HG03039 (cell line): ENCODE measurements around the gene ASGR1.

Experiments used
- ATAC-seq: cut with Tn5 transposase; IDR thresholded peaks from one replicate; pipeline ENCODE4 v1.9.1; 2021; ENCODE audit warnings: mild to moderate bottlenecking, moderate library complexity; ENCODE audit not compliant: unreplicated experiment

The ASGR1 gene

DNA sequence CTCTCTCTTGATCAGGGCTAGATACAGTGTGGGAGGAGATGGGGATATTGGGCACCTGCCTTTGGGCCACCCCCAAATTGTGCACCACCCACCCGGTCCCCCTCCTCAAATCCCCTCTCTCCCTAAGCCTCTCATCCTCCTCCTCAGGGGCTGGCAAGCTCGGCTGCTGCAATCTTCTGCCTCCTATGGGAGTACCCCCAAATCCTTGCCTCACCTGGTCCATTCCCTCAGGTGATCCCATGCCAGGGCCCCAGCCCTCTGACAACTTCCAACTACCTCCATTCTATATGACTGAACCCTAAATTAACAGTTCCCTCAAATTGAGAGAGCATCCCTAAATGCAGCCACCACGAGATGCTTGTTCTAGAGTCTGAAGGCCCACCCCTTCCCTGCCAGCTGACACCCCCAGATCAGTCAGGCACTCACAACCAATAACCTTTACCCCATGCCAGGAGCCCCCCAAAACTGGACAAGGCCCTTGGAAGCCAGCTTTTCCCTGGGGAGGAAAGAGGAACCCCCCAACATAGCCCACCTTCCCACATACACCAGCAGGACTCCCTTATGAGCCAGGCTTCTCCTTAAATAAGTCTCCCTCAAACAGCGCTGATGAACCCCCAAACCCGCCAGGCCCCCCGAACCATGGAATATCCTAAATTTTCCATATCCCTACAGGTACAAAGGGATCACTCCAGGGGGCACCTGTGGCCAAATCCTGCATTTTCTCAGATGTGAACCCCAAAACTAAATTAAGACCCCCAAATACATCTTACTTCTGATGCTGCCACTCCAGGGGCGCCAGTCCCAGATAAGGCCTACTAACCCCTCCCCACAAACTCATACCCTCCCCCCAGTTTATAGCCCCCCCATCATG is 37.3 kb upstream of the ASGR1 start:
- ATAC-seq: no peak

- ATAC-seq: no peak
Measured at GRCh38 chr17:7215652-7216180, 36.5 kb upstream of the ASGR1 start.

DNA sequence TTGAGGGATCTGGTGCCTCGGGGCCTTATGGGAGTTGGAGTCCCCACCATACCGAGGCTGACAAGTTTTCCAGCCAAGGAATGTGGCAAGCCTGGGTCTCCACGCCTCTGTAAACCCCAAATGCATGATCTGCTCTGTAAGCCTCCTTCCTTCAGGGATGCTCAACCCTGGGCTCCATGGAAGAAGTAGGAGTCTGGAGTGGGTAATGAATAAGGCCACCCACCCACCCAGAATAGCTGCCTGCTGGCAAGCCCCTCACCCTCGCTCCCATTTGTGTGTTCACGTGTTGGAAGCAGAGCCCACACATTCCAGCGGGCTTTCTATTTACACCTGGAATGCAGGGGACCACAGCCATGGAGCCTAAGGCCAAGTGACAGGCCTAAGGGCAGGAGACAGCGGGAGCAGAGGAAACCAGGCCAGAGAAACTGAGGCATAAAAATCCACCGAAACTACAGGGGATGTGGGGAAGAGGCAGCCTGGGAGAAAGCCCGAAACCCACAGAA is 36.0 kb upstream of the ASGR1 start:
- no peak for ATAC-seq

DNA sequence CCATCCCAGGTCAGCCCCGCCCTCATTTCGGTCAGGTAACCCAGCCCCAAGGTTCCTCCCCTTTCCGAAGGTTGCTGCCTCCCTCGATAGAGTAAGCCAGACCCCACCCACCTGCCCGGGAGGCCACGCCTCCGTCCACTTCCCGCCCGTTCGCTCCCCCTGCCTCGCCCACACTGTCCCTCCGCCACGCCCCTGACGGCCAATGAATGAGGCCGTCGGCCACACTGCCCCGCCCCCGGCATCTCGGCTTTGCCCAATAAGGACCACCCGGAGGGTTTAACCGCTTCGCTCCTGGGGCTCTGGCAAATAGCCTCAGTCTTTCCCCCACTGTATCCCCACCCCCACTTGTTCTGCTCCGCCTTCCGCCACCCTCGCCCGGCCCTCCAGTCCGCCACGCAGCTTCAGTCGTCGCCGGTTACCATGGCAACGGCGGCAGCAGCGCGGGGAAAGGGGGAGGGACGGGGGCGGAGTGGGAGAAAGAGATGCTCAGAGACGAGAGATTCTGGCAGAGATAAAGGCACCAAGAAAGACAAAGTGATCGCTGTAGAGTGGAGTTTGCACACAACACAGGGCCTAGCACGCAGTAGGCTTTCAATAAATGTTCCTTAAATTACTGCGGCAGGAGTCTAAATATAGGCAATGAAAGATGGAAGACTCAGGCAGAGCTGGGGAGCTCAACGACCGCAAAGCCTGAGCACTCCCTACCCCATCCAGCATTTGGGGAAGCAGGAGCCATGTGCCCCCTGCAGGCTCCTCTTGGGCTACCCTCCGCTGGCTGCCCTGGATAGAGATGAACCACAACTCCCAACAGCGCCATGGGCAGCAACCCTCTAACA is 35.3 kb upstream of the ASGR1 start:
- peak; percentile 67 for ATAC-seq

GRCh38 chr17:7213895-7214299 is 34.7 kb upstream of the ASGR1 start:
- ATAC-seq: no peak

DNA sequence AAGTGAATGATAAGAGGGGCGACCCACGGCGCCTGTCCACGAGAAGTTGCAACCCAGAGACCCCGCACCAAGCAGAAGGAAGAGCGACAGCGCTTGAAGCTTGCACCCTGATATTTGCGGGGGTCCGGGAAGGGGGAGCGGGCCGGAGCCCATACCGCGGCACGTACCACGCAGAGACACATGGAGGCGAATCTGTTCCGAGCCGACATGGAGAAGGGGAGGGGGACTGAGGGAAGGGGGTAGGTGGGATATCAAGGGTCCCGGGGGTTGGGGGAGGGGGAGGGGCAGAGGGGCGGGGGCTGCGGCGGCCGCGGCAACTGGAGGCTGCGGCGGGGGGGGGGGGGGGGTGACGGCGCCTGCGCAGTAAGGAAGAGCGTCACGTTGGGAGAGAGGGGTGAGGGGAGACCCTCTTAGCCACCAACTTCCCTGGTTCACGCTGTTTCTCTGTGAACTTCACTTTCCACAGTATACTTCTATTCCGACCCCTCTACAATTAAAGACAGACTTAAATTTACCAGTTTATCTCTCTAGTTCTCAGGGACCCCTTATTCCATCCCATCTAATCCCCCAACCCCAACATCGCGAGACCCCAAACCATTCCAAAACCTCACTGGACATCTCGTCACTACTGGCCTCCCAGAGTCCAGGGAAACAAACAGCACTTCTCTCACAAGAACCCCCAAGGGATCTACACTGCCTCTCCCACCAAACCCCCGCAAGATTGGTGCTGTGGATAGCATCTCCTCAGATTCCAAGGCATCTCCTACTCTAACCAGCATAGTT is 32.5 kb upstream of the ASGR1 start:
- no peak for ATAC-seq

GRCh38 chr17:7208754-7209460 is 29.7 kb upstream of the ASGR1 start:
- ATAC-seq: no peak

GRCh38 chr17:7208027-7208571 is 28.9 kb upstream of the ASGR1 start:
- no peak for ATAC-seq

GRCh38 chr17:7207120-7208001 is 28.2 kb upstream of the ASGR1 start:
- ATAC-seq: no peak

DNA sequence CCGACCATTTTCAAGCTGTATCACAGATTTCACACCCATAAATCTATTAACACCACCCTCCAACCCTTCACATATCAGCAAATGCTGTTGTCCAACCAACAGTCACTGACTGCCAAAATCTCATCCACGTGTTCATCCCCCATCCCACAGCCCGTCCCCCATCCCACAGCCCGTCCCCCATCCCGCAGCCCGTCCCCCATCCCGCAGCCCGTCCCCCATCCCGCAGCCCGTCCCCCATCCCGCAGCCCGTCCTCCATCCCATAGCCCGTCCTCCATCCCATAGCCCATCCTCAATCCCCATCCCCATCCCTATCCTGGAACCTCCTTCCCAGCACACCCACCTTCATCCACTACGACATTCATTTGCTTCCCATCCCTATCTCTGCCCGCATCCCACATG is 26.4 kb upstream of the ASGR1 start:
- no peak for ATAC-seq

DNA sequence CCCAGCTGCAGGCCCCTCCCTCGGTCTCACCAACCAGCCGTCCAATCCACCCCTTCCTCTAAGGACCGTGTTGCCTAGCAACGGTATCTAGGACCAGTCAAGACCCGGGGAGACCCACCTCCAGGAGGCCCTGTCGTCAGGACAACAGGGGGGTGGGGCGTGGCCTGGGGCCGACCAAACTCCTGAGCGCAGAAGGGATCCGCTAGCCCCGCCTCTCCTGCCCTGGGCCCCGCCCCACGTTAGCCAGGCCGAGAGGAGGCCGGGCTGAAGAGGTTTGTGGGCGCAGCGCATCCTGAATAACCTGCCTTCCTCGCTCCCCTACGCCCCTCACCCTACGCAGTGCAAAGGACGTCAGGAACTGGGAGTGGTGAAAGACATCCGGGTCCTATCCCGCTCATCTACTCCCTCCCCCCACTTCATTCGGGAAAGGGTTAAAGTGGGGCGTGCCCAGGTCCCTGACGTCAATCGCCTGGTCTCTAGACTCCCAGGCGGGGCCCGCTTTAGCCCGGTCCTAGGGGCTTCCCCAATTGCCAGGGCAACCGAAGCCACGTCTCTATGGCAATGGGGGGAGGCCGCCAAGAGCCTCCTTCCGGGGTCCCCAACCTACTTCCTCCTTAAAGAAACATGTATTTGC is 25.8 kb upstream of the ASGR1 start:
- peak; percentile 66 for ATAC-seq

DNA sequence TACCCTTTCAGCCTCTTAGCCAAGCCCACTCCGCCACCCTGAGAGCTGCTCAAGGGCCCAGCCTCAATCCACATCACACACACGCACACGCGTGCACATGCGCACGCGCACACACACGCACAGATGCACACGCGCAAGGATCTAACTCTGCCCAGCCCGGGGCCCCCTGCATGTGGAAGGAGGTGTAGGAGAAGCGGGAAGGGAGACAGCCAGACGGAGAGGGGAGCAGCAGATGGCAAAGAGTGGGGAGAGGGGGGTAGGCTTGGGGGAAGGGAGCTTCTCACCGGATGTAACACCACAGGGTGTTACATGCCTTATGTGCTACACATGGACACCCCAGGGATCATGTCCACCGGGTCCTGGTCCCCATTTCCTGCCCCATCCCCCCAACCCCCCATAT is 25.2 kb upstream of the ASGR1 start:
- ATAC-seq: no peak

GRCh38 chr17:7203391-7203790 is 24.2 kb upstream of the ASGR1 start:
- no peak for ATAC-seq

DNA sequence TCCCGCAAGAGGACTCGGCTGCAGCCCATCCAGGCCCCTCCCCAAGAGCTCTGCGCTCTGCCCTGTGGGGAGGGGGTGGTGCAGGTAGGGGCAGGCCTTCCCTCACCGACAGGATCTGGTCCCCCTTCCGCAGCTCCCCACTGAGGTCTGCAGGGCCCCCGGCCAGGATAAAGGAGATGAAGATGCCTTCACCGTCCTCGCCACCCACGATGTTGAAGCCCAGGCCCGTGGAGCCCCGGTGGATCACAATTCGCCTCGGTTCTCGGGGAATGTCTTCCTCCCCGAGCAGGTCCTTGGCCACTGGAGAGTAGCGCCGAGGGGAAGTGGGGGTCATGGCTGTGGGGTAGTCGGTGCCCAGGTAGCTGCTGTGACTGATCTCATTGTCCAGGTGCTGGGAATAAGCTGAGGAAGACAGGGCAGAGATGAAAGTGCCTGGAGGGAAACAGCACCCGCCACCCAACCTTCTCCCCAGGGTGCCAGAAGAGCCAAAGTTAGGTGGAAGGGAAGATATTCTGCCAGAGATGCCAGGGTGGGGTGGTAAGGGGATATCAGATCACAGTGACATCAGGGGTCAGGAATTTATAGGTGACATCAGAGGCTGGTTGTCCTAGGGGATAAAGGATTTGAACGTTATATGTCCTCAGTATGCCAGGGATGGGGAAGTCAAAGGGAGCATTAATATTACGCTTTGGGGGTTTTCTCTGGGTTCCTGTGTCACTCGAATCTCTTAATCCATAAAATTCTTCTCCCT is 17.7 kb upstream of the ASGR1 start:
- no peak for ATAC-seq

DNA sequence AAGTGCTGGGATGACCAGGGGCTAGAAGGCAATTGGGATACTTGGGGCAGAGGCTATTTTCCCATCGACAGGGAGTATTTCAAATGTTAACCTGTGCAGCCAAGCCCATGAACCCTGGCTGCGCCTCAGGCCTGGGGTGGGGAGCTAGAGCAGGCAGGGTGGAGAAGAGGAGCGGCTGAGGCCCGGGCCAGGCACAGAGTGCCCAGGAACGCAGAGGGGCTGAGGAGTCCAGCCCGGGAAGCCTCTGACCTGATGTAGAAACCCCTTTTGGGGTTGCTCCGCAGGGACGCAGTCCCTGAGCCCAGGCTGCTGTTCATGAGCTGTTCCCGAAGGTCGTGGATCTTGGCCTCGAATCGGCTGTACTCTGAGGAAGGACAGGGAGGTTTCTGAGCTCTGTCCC is 16.8 kb upstream of the ASGR1 start:
- no peak for ATAC-seq

- no peak for ATAC-seq
Measured at GRCh38 chr17:7192271-7192937, 13.2 kb upstream of the ASGR1 start.

DNA sequence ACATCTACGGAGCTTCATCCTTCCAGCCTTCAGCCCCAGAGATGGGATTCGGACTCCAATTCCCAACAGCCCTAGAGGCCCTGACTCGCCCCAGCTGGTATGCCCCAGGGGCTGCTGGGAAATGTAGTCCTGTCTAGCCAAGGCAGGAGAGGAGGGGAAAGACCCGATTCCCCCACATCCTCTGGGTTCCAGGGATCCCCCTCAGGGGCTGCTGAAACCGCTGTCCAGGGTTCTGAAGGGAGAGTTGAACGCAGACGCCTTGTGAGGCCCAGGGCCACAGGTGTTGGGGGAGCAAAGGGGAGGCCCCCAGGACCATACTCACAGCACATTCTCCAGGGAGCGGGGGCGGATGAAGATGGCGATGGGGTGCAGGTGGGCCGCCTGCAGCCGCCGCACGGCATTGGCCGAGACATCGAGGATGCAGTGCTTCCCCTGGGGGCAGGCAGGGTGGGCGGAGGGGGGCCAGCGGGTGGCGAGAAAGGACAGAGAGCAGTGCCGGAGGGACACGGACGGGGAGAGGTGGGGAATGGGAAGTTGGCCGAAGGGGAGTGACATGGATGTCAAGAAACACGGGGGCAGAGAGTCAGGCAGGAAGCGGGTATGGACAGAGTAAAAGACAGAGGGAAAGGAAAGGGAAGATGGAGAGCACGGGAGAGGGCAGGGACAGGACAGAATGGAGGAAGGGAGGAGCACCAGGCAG is 12.6 kb upstream of the ASGR1 start:
- no peak for ATAC-seq
